Skin of body (tissue), 2 donors: Measurements from ENCODE around the gene UCN3. TPM values are rescaled to one million over a fixed set of nuclear protein-coding genes. Genes with fewer than 3 reads are reported as not detected.
"Not testable (repeated sequence)": the region's sequence is repeated elsewhere in the genome, so short reads cannot be mapped to it uniquely, and the experiment has no call there.

ENCODE experiments used
- DNase-seq: peaks from one replicate; lab custom pipeline; 2025; lab: John Stamatoyannopoulos, UW
- total RNA-seq: library from RNA; depleted of rRNA; stranded (reverse); fragments of >200 nt; gene quantifications from one replicate; pipeline ENCODE4 v1.2.3, GENCODE V29; 2014

The UCN3 gene
- total RNA-seq, 1 donor from 2014 or later, result not detected

GRCh38 chr10:5404208-5405041 is 39.7 kb downstream of the UCN3 start, which contains the start of gene TUBAL3:
Gene TUBAL3 (minus strand): TSS chr10:5404828. CDS start chr10:5404792, 36 bp downstream.
- no peak for DNase-seq

- DNase-seq, result no peak
These were observed 42.2 kb downstream of the UCN3 start for GRCh38 chr10:5406918-5407317.

- not testable (repeated sequence) for DNase-seq
These were observed 46.0 kb downstream of the UCN3 start for GRCh38 chr10:5410787-5411186.

- no peak for DNase-seq
These were observed 47.1 kb downstream of the UCN3 start for GRCh38 chr10:5411941-5412276.

- DNase-seq, result peak; percentile 85
These were observed 47.6 kb downstream of the UCN3 start, which contains the start of gene NET1 for GRCh38 chr10:5412277-5412941. Gene NET1 (plus strand): TSS chr10:5412557. CDS start chr10:5412693, 136 bp downstream.

- no peak for DNase-seq
These were observed 48.5 kb downstream of the UCN3 start for GRCh38 chr10:5413012-5413938.

GRCh38 chr10:5416981-5417380 is 52.2 kb downstream of the UCN3 start:
- no peak for DNase-seq

- DNase-seq, result no peak
These were observed 53.8 kb downstream of the UCN3 start for GRCh38 chr10:5418584-5418983.

- no peak for DNase-seq
These were observed 54.8 kb downstream of the UCN3 start for GRCh38 chr10:5419466-5420094.

- no peak for DNase-seq
These were observed 59.0 kb downstream of the UCN3 start for GRCh38 chr10:5423771-5424170.

Other genes with a start within 250 kb of the UCN3 start
- gene AKR1C8, start 179.8 kb upstream of the UCN3 start, total RNA-seq, result 1.5 TPM
- not detected for gene AKR1C4, start 168.1 kb upstream of the UCN3 start, total RNA-seq
- gene TUBAL3, start 39.9 kb downstream of the UCN3 start, total RNA-seq, result 0.20 TPM
- 145 TPM for gene NET1, start 47.6 kb downstream of the UCN3 start, total RNA-seq
- gene CALML5, start 134.6 kb downstream of the UCN3 start, total RNA-seq, result 133 TPM
- gene CALML3, start 160.0 kb downstream of the UCN3 start, total RNA-seq, result 9.8 TPM